ENCODE data around the gene GCNT1. TPM values are rescaled to one million over a fixed set of nuclear protein-coding genes. Genes with fewer than 3 reads are reported as not detected.

The GCNT1 gene
- total and polyA plus RNA-seq, 2 of the 4 experiments (the other 2 are of a cell fraction), result 12.5 to 46.6 TPM

DNA sequence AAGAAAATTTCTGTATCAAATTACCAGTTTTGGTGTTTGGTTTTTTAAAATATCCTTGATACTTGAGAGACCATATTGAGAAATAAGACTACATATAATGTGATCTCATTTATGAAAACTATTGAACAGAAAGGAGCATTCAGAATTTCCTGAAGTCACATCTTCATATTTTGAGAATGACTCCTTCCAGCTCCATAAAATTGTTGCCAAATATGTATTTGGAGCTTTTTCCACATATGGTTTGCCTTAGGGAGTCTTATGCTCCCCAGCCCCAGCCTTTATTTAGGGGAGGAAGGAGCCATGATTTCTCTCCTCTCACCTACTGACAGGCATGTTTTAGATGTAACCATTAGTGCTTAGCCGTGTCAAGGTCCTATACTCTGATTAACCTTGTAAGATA lies 51.1 kb downstream of the GCNT1 start:
- Histone ChIP-seq H4K20me1 (ENCODE audit: insufficient read depth, low read length) (no peaks in the 10 kb centered on the region), H3K9me3 (ENCODE audit: control insufficient read depth, insufficient read depth, low read length) (no peaks in the 10 kb centered on the region), H3K9ac (ENCODE audit: low read depth, low read length) (no peak overlapping the region), H4K8ac (ENCODE audit: low read depth in 2 of 2, low read length in 2 of 2) (no peak overlapping the region), H3K4me1 (ENCODE audit: control insufficient read depth, insufficient read depth, low read length) (no peaks in the 10 kb centered on the region), H4K5ac (ENCODE audit: low read depth, low read length) (no peak overlapping the region), H2BK20ac (ENCODE audit: low read depth, low read length) (no peak overlapping the region), H3K36me3 (ENCODE audit: control insufficient read depth, insufficient read depth, low read length) (no peaks in the 10 kb centered on the region), H3K9me1 (ENCODE audit: insufficient read depth, low read length) (no peaks in the 10 kb centered on the region), H3K4me2 (ENCODE audit: low read depth, low read length) (no peak overlapping the region), H3K4ac (ENCODE audit: low read depth, low read length) (no peak overlapping the region), H3K79me1 (ENCODE audit: low read depth in 1 of 2, low read length in 2 of 2) (no peaks in the 10 kb centered on the region), H3K27ac (ENCODE audit: insufficient read depth, low read length) (no peak overlapping the region), H2AK5ac (ENCODE audit: low read depth, low read length) (no peak overlapping the region), H2BK15ac (ENCODE audit: low read depth, low read length) (no peak overlapping the region), H3K27me3 (ENCODE audit: control insufficient read depth, insufficient read depth, low read length) (no peaks in the 10 kb centered on the region), H3K56ac (ENCODE audit: extremely low read depth, insufficient read depth, low read length) (no peak overlapping the region), H2BK5ac (ENCODE audit: low read depth, low read length, poor library complexity, severe bottlenecking) (no peak overlapping the region), H3K14ac (replicated peaks; ENCODE audit: low read depth, low read length) (no peak overlapping the region), H3K18ac (ENCODE audit: low read depth, low read length) (no peak overlapping the region), H3K23ac (ENCODE audit: low read depth, low read length) (no peak overlapping the region), H2AFZ (replicated peaks; ENCODE audit: low read length, poor library complexity) (no peak overlapping the region), H3K4me3 (ENCODE audit: insufficient read depth, low read depth, low read length) (no peak overlapping the region), H2AK9ac (replicated peaks; ENCODE audit: low read depth, low read length, poor library complexity) (no peak overlapping the region), H2BK120ac (ENCODE audit: low read depth, low read length) (no peak overlapping the region), H4K91ac (ENCODE audit: insufficient read depth, low read depth, low read length) (no peak overlapping the region)
- TF ChIP-seq RAD21 (IDR thresholded peaks at IDR 0.05; ENCODE audit: low read length) (no peak), NFE2L2 (IDR thresholded peaks at IDR 0.05; ENCODE audit: low read depth, low read length) (no peak)
- in situ Hi-C loops (cut with MboI; ENCODE audit: low sequenced_read_pairs) (no loop called here), intact Hi-C loops (cut with micrococcal nuclease) (no loop called here), dilution Hi-C loops (cut with HindIII; ENCODE audit: low sequenced_read_pairs, unreplicated experiment) (no loop called here)
- ChIA-PET CTCF (no interaction called here), POLR2A (ENCODE audit: unreplicated experiment) (no interaction called here)
- ATAC-seq (ENCODE audit: low read depth), result peak; percentile 29
- BruUV-seq (replicated peaks), result no TSS peak
- peak; percentile 55 for DNase-seq
- WGBS, 2 experiments (ENCODE audit: extremely low coverage in 2 of 2, insufficient read length in 1 of 2), result no CpG with 5 or more reads among the region's 1 CpG
